Measurements from ENCODE around the gene SERINC2. TPM values are rescaled to one million over a fixed set of nuclear protein-coding genes. Genes with fewer than 3 reads are reported as not detected.

The SERINC2 gene
- total RNA-seq, 1 experiment from 2014 or later, result 26.0 TPM

- peaks cover 2% of the 10 kb centered on the region; the same call in 1 of the 2 replicates for H3K27me3 Mint-ChIP-seq (ENCODE audit: low read depth)
- no peak overlapping the region for H3K4me3 Mint-ChIP-seq
- peaks cover 7% of the 10 kb centered on the region for H3K9me3 Mint-ChIP-seq
- CTCF ChIA-PET, result interaction anchor here (1.0 to 2.8 kb wide), 3 partner anchors 13 to 148 kb away, joined by 3 to 9 read pairs (median 7); no protein-coding TSS in a partner anchor
- no peaks in the 10 kb centered on the region for H3K36me3 Mint-ChIP-seq
- no peak for TF ChIP-seq NFE2L1 (CRISPR knock-in tag; IDR thresholded peaks at IDR 0.05)
- no peak for TF ChIP-seq ZNF396 (CRISPR knock-in tag; IDR thresholded peaks at IDR 0.05; ENCODE audit: borderline replicate concordance)
- TF ChIP-seq NR1H2 (CRISPR knock-in tag; IDR thresholded peaks at IDR 0.05), result no peak
- TF ChIP-seq, protein P1, sequence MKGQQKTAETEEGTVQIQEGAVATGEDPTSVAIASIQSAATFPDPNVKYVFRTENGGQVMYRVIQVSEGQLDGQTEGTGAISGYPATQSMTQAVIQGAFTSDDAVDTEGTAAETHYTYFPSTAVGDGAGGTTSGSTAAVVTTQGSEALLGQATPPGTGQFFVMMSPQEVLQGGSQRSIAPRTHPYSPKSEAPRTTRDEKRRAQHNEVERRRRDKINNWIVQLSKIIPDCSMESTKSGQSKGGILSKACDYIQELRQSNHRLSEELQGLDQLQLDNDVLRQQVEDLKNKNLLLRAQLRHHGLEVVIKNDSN (CRISPR knock-in tag; IDR thresholded peaks at IDR 0.05), result no peak
- TF ChIP-seq CBFB (CRISPR knock-in tag; IDR thresholded peaks at IDR 0.05; ENCODE audit: low read depth), result no peak
- no peak for TF ChIP-seq SOX15 (CRISPR knock-in tag; IDR thresholded peaks at IDR 0.05)
- POLR2A ChIA-PET, result no interaction called here
- H3K27ac Mint-ChIP-seq, result no peak overlapping the region
- H3K4me1 Mint-ChIP-seq, result peaks cover 9% of the 10 kb centered on the region
- DNase-seq (ENCODE audit: low spot score), result no peak
- no peak for ATAC-seq
Measured at GRCh38 chr1:31401241-31401640, 11.8 kb upstream of the SERINC2 start.

- Mint-ChIP-seq H3K27me3 (ENCODE audit: low read depth) (no peaks in the 10 kb centered on the region; the same call in 1 of the 2 replicates), H3K27ac (no peak overlapping the region), H3K36me3 (no peaks in the 10 kb centered on the region), H3K4me3 (no peak overlapping the region), H3K4me1 (no peaks in the 10 kb centered on the region), H3K9me3 (peaks cover 7% of the 10 kb centered on the region)
- no peak for DNase-seq (ENCODE audit: low spot score)
- no peak for ATAC-seq
- POLR2A ChIA-PET, result no interaction called here
- CTCF ChIA-PET, result interaction anchor here (1.2 to 1.9 kb wide), 2 partner anchors 11 to 16 kb away, joined by 5 to 7 read pairs; no protein-coding TSS in a partner anchor
- TF ChIP-seq FOXK1 (CRISPR knock-in tag; IDR thresholded peaks at IDR 0.05) (no peak), ZNF232 (CRISPR knock-in tag; IDR thresholded peaks at IDR 0.05) (no peak), NFATC4 (CRISPR knock-in tag; IDR thresholded peaks at IDR 0.05) (no peak), NFYB (CRISPR knock-in tag; conservative IDR thresholded peaks at IDR 0.05; ENCODE audit: low read depth) (no peak), SMAD3 (CRISPR knock-in tag; IDR thresholded peaks at IDR 0.05; ENCODE audit: borderline replicate concordance) (no peak), TEAD1 (CRISPR knock-in tag; IDR thresholded peaks at IDR 0.05) (no peak), ZNF121 (CRISPR knock-in tag; IDR thresholded peaks at IDR 0.05) (no peak), ZNF671 (CRISPR knock-in tag; IDR thresholded peaks at IDR 0.05) (no peak), PREB (CRISPR knock-in tag; IDR thresholded peaks at IDR 0.05; ENCODE audit: borderline replicate concordance) (no peak), IRF2 (CRISPR knock-in tag; IDR thresholded peaks at IDR 0.05; ENCODE audit: borderline replicate concordance, low read depth) (no peak), MAX (CRISPR knock-in tag; IDR thresholded peaks at IDR 0.05) (no peak), USF2 (CRISPR knock-in tag; IDR thresholded peaks at IDR 0.05) (no peak)
- TF ChIP-seq, protein P2, sequence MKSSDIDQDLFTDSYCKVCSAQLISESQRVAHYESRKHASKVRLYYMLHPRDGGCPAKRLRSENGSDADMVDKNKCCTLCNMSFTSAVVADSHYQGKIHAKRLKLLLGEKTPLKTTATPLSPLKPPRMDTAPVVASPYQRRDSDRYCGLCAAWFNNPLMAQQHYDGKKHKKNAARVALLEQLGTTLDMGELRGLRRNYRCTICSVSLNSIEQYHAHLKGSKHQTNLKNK (CRISPR knock-in tag; IDR thresholded peaks at IDR 0.05), result no peak
- TF ChIP-seq, protein P3, sequence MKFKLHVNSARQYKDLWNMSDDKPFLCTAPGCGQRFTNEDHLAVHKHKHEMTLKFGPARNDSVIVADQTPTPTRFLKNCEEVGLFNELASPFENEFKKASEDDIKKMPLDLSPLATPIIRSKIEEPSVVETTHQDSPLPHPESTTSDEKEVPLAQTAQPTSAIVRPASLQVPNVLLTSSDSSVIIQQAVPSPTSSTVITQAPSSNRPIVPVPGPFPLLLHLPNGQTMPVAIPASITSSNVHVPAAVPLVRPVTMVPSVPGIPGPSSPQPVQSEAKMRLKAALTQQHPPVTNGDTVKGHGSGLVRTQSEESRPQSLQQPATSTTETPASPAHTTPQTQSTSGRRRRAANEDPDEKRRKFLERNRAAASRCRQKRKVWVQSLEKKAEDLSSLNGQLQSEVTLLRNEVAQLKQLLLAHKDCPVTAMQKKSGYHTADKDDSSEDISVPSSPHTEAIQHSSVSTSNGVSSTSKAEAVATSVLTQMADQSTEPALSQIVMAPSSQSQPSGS (CRISPR knock-in tag; IDR thresholded peaks at IDR 0.05; ENCODE audit: borderline replicate concordance, low read depth), result no peak
- TF ChIP-seq, protein P4, sequence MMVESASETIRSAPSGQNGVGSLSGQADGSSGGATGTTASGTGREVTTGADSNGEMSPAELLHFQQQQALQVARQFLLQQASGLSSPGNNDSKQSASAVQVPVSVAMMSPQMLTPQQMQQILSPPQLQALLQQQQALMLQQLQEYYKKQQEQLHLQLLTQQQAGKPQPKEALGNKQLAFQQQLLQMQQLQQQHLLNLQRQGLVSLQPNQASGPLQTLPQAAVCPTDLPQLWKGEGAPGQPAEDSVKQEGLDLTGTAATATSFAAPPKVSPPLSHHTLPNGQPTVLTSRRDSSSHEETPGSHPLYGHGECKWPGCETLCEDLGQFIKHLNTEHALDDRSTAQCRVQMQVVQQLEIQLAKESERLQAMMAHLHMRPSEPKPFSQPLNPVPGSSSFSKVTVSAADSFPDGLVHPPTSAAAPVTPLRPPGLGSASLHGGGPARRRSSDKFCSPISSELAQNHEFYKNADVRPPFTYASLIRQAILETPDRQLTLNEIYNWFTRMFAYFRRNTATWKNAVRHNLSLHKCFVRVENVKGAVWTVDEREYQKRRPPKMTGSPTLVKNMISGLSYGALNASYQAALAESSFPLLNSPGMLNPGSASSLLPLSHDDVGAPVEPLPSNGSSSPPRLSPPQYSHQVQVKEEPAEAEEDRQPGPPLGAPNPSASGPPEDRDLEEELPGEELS (CRISPR knock-in tag; IDR thresholded peaks at IDR 0.05), result no peak
- TF ChIP-seq, protein P5, sequence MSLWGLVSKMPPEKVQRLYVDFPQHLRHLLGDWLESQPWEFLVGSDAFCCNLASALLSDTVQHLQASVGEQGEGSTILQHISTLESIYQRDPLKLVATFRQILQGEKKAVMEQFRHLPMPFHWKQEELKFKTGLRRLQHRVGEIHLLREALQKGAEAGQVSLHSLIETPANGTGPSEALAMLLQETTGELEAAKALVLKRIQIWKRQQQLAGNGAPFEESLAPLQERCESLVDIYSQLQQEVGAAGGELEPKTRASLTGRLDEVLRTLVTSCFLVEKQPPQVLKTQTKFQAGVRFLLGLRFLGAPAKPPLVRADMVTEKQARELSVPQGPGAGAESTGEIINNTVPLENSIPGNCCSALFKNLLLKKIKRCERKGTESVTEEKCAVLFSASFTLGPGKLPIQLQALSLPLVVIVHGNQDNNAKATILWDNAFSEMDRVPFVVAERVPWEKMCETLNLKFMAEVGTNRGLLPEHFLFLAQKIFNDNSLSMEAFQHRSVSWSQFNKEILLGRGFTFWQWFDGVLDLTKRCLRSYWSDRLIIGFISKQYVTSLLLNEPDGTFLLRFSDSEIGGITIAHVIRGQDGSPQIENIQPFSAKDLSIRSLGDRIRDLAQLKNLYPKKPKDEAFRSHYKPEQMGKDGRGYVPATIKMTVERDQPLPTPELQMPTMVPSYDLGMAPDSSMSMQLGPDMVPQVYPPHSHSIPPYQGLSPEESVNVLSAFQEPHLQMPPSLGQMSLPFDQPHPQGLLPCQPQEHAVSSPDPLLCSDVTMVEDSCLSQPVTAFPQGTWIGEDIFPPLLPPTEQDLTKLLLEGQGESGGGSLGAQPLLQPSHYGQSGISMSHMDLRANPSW (CRISPR knock-in tag; conservative IDR thresholded peaks at IDR 0.05; ENCODE audit: low read depth), result no peak
- TF ChIP-seq, protein P6, sequence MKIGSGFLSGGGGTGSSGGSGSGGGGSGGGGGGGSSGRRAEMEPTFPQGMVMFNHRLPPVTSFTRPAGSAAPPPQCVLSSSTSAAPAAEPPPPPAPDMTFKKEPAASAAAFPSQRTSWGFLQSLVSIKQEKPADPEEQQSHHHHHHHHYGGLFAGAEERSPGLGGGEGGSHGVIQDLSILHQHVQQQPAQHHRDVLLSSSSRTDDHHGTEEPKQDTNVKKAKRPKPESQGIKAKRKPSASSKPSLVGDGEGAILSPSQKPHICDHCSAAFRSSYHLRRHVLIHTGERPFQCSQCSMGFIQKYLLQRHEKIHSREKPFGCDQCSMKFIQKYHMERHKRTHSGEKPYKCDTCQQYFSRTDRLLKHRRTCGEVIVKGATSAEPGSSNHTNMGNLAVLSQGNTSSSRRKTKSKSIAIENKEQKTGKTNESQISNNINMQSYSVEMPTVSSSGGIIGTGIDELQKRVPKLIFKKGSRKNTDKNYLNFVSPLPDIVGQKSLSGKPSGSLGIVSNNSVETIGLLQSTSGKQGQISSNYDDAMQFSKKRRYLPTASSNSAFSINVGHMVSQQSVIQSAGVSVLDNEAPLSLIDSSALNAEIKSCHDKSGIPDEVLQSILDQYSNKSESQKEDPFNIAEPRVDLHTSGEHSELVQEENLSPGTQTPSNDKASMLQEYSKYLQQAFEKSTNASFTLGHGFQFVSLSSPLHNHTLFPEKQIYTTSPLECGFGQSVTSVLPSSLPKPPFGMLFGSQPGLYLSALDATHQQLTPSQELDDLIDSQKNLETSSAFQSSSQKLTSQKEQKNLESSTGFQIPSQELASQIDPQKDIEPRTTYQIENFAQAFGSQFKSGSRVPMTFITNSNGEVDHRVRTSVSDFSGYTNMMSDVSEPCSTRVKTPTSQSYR (CRISPR knock-in tag; IDR thresholded peaks at IDR 0.05), result no peak
Measured at GRCh38 chr1:31405578-31406245, 7.3 kb upstream of the SERINC2 start.
